HG03095 (cell line): ENCODE data around the gene PCDHA7.
"Not testable (repeated sequence)": the region's sequence is repeated elsewhere in the genome, so short reads cannot be mapped to it uniquely, and the experiment has no call there.

Experiments used
- ATAC-seq: cut with Tn5 transposase; IDR thresholded peaks from one replicate; pipeline ENCODE4 v1.9.1; 2021; ENCODE audit warnings: moderate library complexity; ENCODE audit not compliant: unreplicated experiment

Gene PCDHA7

GRCh38 chr5:140822969-140823368 is 11.1 kb upstream of the PCDHA7 start:
- not testable (repeated sequence) for ATAC-seq

GRCh38 chr5:140823475-140823874 is 10.6 kb upstream of the PCDHA7 start:
- ATAC-seq: no peak

DNA sequence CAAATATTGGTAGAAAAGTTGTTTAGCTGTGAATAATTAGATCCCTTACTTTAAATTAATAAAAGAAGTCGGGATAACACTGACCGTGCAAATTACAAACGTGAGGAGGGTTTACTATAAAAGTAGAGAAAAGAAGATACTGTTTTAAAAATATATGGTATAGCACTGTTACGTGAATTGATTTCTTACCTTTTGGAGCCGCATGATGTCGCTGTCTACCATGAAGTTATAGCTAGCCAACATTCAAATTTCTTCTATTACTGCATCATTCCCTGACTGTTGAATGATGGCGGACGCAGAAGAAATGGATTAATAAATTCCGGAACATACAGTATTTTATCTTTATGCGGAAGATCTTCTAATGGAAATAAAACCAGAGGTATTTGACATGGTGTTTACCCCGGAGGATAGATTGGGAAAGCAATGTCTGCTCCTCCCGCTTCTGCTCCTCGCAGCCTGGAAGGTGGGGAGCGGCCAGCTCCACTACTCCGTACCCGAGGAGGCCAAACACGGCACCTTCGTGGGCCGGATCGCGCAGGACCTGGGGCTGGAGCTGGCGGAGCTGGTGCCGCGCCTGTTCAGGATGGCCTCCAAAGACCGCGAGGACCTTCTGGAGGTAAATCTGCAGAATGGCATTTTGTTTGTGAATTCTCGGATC is 6.2 kb upstream of the PCDHA7 start, which contains the start of gene PCDHA6:
Gene PCDHA6 (plus strand): TSS at position 257 of the 658 bp plus-strand sequence. CDS start 132 bp downstream, at position 389.
- no peak for ATAC-seq

GRCh38 chr5:140828362-140828737 is 5.7 kb upstream of the PCDHA7 start:
- no peak for ATAC-seq

- not testable (repeated sequence) for ATAC-seq
These were observed 4.3 kb upstream of the PCDHA7 start for GRCh38 chr5:140829511-140830501.

DNA sequence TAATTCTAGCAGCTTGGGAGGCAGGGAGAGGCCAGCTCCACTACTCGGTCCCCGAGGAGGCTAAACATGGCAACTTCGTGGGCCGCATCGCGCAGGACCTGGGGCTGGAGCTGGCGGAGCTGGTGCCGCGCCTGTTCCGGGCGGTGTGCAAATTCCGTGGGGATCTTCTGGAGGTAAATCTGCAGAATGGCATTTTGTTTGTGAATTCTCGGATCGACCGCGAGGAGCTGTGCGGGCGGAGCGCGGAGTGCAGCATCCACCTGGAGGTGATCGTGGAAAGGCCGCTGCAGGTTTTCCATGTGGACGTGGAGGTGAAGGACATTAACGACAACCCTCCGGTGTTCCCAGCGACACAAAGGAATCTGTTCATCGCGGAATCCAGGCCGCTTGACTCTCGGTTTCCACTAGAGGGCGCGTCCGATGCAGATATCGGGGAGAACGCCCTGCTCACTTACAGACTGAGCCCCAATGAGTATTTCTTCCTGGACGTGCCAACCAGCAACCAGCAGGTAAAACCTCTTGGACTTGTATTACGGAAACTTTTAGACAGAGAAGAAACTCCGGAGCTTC is 455 bp downstream of the PCDHA7 start:
- ATAC-seq: not testable (repeated sequence)

DNA sequence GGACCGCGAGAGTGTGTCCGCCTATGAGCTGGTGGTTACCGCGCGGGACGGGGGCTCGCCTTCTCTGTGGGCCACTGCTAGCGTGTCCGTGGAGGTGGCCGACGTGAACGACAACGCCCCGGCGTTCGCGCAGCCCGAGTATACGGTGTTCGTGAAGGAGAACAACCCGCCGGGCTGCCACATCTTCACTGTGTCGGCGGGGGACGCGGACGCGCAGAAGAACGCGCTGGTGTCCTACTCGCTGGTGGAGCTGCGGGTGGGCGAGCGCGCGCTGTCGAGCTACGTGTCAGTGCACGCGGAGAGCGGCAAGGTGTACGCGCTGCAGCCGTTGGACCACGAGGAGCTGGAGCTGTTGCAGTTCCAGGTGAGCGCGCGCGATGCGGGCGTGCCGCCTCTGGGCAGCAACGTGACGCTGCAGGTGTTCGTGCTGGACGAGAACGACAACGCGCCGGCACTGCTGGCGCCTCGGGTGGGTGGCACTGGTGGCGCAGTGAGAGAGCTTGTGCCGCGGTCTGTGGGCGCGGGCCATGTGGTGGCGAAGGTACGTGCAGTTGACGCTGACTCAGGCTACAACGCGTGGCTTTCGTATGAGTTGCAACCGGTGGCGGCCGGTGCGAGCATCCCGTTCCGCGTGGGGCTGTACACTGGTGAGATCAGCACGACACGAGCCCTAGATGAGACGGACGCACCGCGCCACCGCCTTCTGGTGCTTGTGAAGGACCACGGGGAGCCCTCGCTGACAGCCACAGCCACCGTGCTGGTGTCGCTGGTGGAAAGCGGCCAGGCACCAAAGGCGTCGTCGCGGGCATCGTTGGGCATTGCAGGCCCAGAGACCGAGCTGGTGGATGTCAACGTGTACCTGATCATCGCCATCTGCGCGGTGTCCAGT is 1.8 kb downstream of the PCDHA7 start:
- ATAC-seq: no peak

DNA sequence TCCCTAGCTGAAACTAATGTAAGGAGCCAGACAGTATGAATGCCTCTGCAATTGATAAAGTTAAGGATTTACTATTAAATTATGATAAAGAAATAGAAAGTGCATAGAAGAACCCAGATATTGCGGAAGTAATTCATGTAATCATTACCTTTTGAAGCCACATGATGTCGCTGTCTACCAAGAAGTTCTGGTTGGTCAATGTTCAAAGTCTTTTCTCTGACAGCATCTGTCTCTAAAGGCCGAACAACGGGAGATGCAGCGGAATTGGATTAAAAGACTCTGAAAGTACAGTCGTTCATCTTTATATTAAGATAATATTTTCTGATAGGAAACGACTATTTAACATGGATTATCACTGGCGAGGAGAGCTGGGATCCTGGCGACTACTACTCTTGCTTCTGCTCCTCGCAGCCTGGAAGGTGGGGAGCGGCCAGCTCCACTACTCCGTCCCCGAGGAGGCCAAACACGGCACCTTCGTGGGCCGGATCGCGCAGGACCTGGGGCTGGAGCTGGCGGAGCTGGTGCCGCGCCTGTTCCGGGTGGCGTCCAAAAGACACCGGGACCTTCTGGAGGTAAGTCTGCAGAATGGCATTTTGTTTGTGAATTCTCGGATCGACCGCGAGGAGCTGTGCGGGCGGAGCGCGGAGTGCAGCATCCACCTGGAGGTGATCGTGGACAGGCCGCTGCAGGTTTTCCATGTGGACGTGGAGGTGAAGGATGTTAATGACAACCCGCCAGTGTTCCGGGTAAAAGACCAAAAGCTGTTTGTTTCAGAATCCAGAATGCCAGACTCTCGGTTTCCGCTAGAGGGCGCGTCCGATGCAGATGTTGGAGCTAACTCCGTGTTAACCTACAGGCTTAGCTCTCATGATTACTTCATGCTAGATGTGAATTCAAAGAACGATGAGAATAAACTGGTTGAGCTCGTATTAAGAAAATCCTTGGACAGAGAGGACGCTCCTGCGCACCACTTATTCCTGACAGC is 7.2 kb downstream of the PCDHA7 start, which contains the start of gene PCDHA8:
Gene PCDHA8 (plus strand): TSS at position 210 of the 985 bp plus-strand sequence. CDS start 135 bp downstream, at position 345.
- no peak for ATAC-seq

DNA sequence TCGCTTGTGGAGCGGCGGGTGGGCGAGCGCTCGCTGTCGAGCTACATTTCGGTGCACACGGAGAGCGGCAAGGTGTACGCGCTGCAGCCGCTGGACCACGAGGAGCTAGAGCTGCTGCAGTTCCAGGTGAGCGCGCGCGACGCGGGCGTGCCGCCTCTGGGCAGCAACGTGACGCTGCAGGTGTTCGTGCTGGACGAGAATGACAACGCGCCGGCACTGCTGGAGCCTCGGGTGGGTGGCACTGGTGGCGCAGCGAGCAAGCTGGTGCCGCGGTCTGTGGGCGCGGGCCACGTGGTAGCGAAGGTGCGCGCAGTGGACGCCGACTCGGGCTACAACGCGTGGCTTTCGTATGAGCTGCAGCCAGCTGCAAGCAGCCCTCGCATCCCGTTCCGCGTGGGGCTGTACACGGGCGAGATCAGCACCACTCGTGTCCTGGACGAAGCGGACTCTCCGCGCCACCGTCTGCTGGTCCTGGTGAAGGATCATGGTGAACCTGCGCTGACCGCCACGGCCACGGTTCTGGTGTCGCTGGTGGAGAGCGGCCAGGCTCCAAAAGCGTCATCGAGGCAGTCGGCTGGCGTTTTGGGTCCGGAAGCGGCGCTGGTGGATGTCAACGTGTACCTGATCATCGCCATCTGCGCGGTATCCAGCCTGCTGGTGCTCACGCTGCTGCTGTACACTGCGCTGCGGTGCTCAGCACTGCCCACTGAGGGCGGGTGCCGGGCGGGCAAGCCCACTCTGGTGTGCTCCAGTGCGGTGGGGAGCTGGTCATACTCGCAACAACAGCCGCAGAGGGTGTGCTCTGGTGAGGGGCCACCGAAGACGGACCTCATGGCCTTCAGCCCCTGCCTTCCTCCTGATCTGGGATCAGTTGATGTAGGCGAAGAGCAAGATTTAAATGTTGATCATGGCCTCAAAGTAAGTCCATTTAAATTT is 9.0 kb downstream of the PCDHA7 start:
- no peak for ATAC-seq

DNA sequence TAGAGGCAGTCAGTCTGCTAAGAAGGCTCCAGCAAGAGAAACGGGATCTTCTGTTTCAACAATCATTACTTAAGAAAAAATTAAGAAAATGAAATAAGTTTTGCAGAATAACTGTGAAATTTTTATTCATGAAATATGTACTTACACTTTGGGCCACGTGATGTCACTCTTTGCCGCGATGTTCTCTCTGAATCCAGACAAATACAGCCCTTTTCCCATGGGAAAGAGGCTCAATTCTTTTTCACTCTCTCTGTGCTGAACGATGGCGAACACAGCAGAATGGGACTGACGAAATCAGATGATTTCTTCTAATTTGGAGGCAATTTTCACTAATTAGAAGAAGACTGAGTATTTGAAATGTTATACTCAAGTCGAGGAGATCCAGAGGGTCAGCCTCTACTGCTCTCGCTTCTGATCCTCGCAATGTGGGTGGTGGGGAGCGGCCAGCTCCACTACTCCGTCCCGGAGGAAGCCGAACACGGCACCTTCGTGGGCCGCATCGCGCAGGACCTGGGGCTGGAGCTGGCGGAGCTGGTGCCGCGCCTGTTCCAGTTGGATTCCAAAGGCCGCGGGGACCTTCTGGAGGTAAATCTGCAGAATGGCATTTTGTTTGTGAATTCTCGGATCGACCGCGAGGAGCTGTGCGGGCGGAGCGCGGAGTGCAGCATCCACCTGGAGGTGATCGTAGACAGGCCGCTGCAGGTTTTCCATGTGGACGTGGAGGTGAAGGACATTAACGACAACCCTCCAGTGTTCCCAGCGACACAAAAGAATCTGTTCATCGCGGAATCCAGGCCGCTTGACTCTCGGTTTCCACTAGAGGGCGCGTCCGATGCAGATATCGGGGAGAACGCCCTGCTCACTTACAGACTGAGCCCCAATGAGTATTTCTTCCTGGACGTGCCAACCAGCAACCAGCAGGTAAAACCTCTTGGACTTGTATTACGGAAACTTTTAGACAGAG is 14.4 kb downstream of the PCDHA7 start, which contains the start of gene PCDHA9:
Gene PCDHA9 (plus strand): TSS at position 244 of the 964 bp plus-strand sequence. CDS start 114 bp downstream, at position 358.
- not testable (repeated sequence) for ATAC-seq

- ATAC-seq: not testable (repeated sequence)
These were observed 16.0 kb downstream of the PCDHA7 start for GRCh38 chr5:140849831-140850634.

DNA sequence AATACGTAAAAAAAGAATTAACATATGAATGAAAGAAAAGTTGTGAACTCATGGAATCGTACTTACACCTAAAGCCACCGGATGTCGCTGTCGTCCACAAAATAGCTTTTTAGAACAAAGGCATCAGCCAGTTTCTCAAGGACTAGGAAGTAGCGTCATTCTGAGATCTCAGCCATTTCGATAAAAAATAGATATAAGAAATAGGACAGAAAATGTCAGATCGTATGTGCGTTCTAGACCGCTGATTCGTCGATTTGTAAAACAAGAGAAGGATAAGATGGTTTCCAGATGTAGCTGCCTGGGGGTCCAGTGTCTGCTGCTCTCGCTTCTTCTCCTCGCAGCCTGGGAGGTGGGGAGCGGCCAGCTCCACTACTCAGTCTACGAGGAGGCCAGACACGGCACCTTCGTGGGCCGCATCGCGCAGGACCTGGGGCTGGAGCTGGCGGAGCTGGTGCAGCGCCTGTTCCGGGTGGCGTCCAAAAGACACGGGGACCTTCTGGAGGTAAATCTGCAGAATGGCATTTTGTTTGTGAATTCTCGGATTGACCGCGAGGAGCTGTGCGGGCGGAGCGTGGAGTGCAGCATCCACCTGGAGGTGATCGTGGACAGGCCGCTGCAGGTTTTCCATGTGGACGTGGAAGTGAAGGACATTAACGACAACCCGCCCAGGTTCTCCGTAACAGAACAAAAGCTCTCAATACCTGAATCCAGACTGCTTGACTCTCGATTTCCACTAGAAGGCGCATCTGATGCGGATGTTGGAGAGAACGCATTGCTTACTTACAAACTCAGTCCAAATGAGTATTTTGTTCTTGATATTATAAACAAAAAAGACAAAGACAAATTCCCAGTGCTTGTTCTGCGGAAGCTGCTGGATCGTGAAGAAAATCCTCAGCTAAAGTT is 22.0 kb downstream of the PCDHA7 start, which contains the start of gene PCDHA10:
Gene PCDHA10 (plus strand): TSS at position 126 of the 903 bp plus-strand sequence. CDS start 152 bp downstream, at position 278.
- no peak for ATAC-seq

- no peak for ATAC-seq
These were observed 23.3 kb downstream of the PCDHA7 start for GRCh38 chr5:140857177-140857986.

DNA sequence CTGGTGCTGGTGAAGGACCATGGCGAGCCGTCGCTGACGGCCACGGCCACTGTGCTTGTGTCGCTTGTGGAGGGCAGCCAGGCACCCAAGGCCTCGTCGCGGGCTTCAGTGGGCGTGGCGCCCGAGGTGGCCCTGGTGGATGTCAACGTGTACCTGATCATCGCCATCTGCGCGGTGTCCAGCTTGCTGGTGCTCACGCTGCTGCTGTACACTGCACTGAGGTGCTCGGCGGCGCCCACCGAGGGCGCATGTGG is 23.8 kb downstream of the PCDHA7 start:
- no peak for ATAC-seq
